Activated CD8-positive, alpha-beta memory T cell treated with anti-CD3 and anti-CD28 coated beads, Interleukin-2, amount 50 U/mL, for 1 hour (primary cell): ENCODE data around the gene LMBR1L.
"Not testable (repeated sequence)": the region's sequence is repeated elsewhere in the genome, so short reads cannot be mapped to it uniquely, and the experiment has no call there.

Experiments
- DNase-seq: peaks from one replicate; pipeline ENCODE4 v3.0.0-alpha.2; 2020; ENCODE audit errors: extremely low read depth

The LMBR1L gene

DNA sequence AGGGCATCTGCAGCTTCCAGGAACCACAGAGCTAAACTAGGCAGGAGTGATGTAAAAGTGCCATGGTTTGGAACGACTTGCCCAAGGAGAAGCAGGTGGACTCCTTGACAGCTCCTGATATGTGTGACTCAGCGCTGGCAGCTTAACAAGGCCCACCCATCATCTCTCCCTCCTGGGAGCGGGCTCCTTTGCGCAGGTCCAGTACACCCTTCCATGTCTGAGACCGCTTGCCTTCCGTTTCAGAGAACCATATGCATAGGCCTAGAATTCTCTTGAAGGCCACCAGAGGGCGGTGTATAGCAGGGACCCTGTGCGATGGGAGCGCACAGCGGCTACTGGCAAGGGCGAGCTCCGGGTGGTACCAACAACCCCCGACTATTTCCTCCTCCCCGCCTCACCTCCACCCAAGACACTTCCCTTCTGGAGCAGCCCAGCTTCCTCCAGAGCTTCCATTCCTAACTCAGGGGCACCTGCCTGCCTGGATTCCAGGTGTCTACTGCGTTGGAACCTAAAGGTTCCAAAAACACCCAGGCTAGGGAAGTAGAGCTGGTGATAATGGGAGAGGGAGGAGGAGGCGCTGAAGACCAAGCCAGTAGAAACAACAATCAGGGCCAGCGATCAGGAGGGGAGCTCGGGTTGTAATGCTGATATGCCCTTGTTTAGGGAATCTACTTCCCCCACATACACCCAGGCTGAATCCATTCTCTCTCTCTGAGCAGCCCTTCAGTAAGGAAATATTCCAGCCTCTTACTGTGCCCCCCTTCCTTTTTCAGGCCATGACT is 22.3 kb downstream of the LMBR1L start:
- peak; percentile 40 for DNase-seq

- DNase-seq: no peak
Observed at GRCh38 chr12:49086116-49086515, 24.5 kb downstream of the LMBR1L start.

DNA sequence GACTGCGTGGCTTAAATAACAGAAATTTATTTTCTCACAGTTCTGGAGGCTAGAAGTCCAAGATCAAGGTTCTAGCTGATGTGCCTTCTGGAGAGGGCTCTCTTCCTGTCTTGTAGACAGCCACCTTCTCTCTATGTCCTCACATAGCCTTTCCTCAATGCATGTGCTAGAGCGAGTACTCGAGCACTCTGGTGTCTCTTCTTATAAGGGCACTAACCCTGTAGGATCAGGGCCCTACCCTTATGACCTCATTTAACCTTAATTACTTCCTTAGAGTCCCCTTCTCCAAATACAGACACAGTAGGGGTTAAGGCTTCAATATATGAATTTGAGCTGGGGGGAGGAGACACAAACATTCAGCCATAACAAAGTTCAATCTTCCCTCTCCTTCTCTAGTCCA is 26.2 kb downstream of the LMBR1L start:
- DNase-seq: no peak

- no peak for DNase-seq
Observed at GRCh38 chr12:49079793-49080192, 30.9 kb downstream of the LMBR1L start.

DNA sequence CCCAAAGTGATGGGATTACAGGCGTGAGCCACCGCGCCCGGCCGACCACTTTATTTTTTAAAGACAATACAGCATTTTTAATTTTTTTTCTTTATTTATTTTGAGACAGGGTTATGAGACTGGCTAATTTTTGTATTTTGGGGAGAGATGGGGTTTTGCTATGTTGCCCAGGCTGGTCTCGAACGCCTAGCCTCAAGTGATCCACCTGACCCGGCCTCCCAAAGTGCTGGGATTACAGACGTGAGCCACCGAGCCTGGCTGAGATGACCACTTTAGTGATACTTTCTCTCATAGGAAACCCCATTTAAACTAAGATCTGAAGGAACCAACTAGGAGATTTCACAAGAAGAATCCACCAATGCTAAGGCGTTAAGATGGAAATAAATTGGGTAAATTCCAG is 39.7 kb downstream of the LMBR1L start:
- DNase-seq: no peak

- DNase-seq: peak; percentile 95
Observed at GRCh38 chr12:49069507-49070346, 40.9 kb downstream of the LMBR1L start, which contains the start of gene RHEBL1. TSS of gene RHEBL1 (minus strand) at chr12:49069979. CDS start at chr12:49069785, 194 bp downstream.

DNA sequence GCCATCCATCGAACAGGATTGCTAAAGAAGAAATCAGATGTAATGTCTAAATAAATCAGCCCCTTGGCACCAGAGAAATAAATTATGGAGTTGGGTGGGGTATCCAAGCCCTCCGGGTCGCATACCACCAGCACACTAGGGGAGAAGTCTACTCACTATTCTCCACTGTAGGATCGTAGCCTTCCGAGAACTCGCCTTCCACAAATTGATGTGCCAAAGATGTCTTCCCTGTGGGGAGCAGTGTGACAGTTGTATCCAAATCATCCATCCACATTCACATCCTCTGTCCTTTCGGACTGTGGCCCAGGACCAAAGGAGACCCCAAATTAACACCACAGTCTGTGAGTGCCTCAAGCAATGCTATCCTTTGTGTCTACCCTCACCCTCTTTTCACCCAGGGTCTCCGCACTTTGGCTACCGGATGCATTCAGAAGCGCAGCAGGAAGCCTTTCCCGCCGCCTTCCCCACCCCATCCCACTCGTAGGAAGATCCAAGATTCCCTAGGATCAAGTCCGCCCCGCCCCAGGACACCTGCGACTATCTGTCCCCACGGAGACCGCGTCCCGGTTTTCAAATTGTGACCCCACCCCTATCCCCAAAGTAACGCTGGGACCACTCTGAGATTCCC is 41.7 kb downstream of the LMBR1L start:
- DNase-seq: no peak

- no peak for DNase-seq
Observed at GRCh38 chr12:49066120-49066519, 44.5 kb downstream of the LMBR1L start.

DNA sequence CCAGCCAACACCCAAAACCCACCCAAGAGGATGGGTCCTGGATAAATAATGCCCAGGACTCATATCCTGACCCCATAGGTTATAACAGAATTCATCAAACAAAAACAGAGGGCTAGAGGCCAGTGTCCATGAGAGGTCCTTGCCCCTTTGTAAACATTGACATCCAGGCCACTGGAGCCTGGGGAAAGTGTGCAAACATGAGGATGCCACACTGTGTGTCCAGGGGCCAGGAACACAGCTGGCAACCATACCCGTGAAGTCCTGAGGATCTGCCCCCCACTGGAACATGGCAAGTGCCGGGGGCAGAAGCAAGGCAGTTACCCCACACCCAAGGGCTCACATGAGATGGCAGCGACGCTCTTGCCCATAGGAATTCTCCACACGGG is 45.9 kb downstream of the LMBR1L start:
- DNase-seq: no peak

DNA sequence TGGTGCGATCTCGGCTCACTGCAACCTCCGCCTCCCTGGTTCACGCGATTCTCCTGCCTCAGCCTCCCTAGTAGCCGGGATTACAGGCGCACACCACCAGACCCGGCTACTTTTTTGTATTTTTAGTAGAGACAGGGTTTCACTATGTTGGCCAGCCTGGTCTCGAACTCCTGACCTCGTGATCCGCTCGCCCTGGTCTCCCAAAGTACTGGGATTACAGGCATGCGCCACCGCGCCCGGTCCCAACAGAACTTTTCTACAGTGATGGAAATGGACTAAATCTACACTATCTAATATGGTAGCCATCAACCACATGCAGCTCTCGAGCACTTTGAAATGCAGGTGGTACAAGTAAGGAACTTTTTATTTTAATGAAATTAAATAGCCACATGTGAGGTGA is 48.7 kb downstream of the LMBR1L start:
- DNase-seq: not testable (repeated sequence)

- DNase-seq: no peak
Observed at GRCh38 chr12:49061157-49061650, 49.4 kb downstream of the LMBR1L start.

- DNase-seq: peak; percentile 76
Observed at GRCh38 chr12:49060237-49061156, 50.1 kb downstream of the LMBR1L start, which contains the start of gene KMT2D. TSS of gene KMT2D (minus strand) at chr12:49060794. CDS start at chr12:49055324, 5,470 bp downstream.

DNA sequence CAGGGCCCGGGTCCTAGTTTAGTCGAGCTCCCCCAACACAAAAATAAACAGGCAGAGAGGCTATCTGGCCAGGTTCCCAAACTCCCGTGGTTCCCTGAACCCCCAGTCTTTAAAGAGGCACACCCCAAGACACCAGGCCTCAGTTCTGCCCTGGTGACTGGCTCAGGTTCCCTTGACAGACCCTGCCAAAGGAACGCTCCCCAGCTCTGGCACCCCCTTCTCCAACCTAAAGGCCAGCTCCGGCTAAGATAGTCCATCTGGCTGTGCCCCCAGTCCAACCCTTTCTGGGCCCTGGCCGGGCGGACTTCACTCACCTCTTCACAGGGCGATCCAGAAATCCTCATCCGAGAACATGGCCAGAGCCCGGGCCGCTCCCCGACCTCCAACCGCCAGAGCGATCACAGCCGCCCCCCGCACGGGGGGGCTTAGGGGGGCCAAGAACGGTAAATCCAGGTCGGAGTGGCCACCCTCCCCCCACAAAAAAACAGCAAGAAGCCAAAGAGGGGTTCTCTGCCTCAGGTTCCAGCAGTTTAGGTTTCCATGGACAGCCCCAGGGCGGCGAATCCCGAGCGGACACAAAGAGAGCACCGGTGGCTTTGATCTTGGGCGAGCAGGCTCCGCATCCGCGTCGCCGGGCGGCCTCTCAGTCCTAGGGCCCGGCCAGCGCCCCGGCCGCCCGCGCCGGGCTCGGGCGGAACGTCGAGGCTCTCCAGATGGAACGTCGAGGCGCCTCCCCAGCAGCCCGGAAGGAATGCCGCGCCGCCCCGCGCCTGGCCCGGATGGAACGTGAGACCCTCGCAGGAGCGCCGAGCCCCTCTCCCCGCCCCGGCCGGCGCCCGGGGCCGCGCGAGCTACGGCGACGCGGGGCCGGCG is 51.1 kb downstream of the LMBR1L start:
- DNase-seq: no peak

- no peak for DNase-seq
Observed at GRCh38 chr12:49059045-49059298, 51.7 kb downstream of the LMBR1L start.

- no peak for DNase-seq
Observed at GRCh38 chr12:49058366-49059044, 52.1 kb downstream of the LMBR1L start.

DNA sequence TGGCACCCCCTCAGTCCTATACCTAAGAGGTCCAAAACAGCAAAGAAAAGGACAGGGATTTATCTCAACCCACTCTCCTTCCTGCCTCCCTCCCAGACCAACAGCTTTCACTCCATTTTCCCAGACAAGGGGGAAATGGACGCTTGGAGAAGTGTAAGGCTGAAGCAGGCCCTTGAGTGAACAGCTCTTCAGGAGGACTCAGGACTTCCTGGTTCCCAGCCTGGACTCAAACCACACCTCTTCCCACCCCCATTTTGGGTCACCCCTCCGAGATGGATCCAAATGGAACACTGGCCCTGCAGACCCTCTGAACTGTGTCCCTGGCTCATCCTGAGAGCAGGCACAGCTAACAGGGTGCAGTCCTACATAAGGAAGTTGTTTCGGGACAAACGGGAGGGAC is 52.8 kb downstream of the LMBR1L start:
- no peak for DNase-seq

- no peak for DNase-seq
Observed at GRCh38 chr12:49055978-49056754, 54.5 kb downstream of the LMBR1L start.

GRCh38 chr12:49055092-49055491 is 55.6 kb downstream of the LMBR1L start:
- DNase-seq: no peak

- no peak for DNase-seq
Observed at GRCh38 chr12:49054524-49054923, 56.1 kb downstream of the LMBR1L start.
